H1 (cell line): ENCODE measurements around the gene CPLANE1. TPM values are rescaled to one million over a fixed set of nuclear protein-coding genes. Genes with fewer than 3 reads are reported as not detected.

Experiments
- CTCF ChIA-PET: fragments of 300-600 bp; sonication (Branson Sonifier 250); formaldehyde crosslinking; loops from one replicate; lab custom pipeline; 2021; ENCODE audit not compliant: partially characterized antibody; lab: Charles Lee
- POLR2A ChIA-PET: fragments of 300-600 bp; sonication (Branson Sonifier 250); formaldehyde crosslinking; loops from one replicate; lab custom pipeline; 2021; ENCODE audit warnings: inconsistent platforms; ENCODE audit not compliant: partially characterized antibody; lab: Charles Lee
- DNase-seq, 2 experiments: peaks; one replicate each; pipeline versions ENCODE4 v3.0.0 to v3.0.0-alpha.2; 2010 to 2022; ENCODE audit warnings: low spot score in 2 of 2, low read depth in 1 of 2, mixed read lengths in 1 of 2
- FAIRE-seq: peaks from 2 replicates; lab custom pipeline; 2011; peaks lifted over from hg19 to GRCh38; lab: Jason Lieb, UNC
- H2AFZ ChIP-seq: 2 replicates; pipeline ENCODE4 v1.8.1; 2012; ENCODE audit warnings: low read length, inconsistent platforms
- H2AK5ac ChIP-seq: 2 replicates; pipeline ENCODE4 v1.6.1; 2013; ENCODE audit warnings: low read depth, low read length
- H2BK120ac ChIP-seq: replicated peaks from 2 replicates; pipeline ENCODE3; 2013; ENCODE audit warnings: low read depth, low read length, inconsistent platforms
- H2BK12ac ChIP-seq: 2 replicates; pipeline ENCODE4 v1.6.1; 2013; ENCODE audit warnings: low read depth, low read length
- H2BK15ac ChIP-seq: 2 replicates; pipeline ENCODE4 v1.6.1; 2013; ENCODE audit warnings: low read length
- H2BK20ac ChIP-seq: 2 replicates; pipeline ENCODE4 v1.6.1; 2013; ENCODE audit warnings: low read length
- H2BK5ac ChIP-seq: 2 replicates; pipeline ENCODE4 v1.6.1; 2013; ENCODE audit warnings: low read depth, low read length
- H3K14ac ChIP-seq: 2 replicates; pipeline ENCODE4 v1.6.1; 2013; ENCODE audit warnings: inconsistent platforms; ENCODE audit not compliant: insufficient read length
- H3K18ac ChIP-seq: 2 replicates; pipeline ENCODE4 v1.6.1; 2013; ENCODE audit warnings: low read length; ENCODE audit errors: extremely low read depth
- H3K23ac ChIP-seq: 2 replicates; pipeline ENCODE4 v1.6.1; 2013; ENCODE audit warnings: inconsistent platforms; ENCODE audit not compliant: insufficient read length
- H3K23me2 ChIP-seq: 2 replicates; pipeline ENCODE4 v1.6.1; 2013; ENCODE audit warnings: low read depth, low read length
- H3K27ac ChIP-seq: 2 replicates; pipeline ENCODE4 v1.6.1; 2011; ENCODE audit warnings: low read depth, low read length, inconsistent platforms
- H3K27me3 ChIP-seq, 4 experiments: replicated peaks in 1 of 4; 1 replicate in 1 of 4; 2 replicates in 3 of 4; pipeline versions ENCODE4 v1.6.1 to v1.8.1; 2011 to 2013; ENCODE audit warnings: low read length in 3 of 4, mild to moderate bottlenecking in 3 of 4, inconsistent platforms in 2 of 4, mixed read lengths in 2 of 4, moderate library complexity in 1 of 4; ENCODE audit not compliant: control insufficient read depth in 3 of 4, insufficient read depth in 3 of 4; ENCODE audit errors: extremely low read depth in 1 of 4
- H3K36me3 ChIP-seq, 4 experiments: 2 replicates each; pipeline versions ENCODE4 v1.6.1 to v1.8.1; 2011 to 2013; ENCODE audit warnings: mild to moderate bottlenecking in 4 of 4, low read length in 3 of 4, moderate library complexity in 2 of 4, control low read depth in 1 of 4, inconsistent platforms in 1 of 4; ENCODE audit not compliant: insufficient read depth in 4 of 4, control insufficient read depth in 2 of 4
- H3K4ac ChIP-seq: replicated peaks from 2 replicates; pipeline ENCODE3; 2013; ENCODE audit warnings: low read length, low read depth, mixed read lengths, inconsistent platforms; ENCODE audit not compliant: insufficient read length
- H3K4me1 ChIP-seq, 4 experiments: replicated peaks in 1 of 4; 1 replicate in 1 of 4; 2 replicates in 3 of 4; pipeline versions ENCODE4 v1.6.1 to v1.8.1; 2011 to 2013; ENCODE audit warnings: low read length in 3 of 4, inconsistent platforms in 2 of 4, mixed read lengths in 1 of 4; ENCODE audit not compliant: insufficient read depth in 4 of 4, control insufficient read depth in 3 of 4
- H3K4me2 ChIP-seq, 2 experiments: 2 replicates each; pipeline versions ENCODE4 v1.6.1 to v1.8.1; 2011 to 2013; ENCODE audit warnings: low read depth in 2 of 2, low read length in 2 of 2, control low read depth in 1 of 2, inconsistent platforms in 1 of 2, mild to moderate bottlenecking in 1 of 2; ENCODE audit not compliant: insufficient read depth in 1 of 2
- H3K4me3 ChIP-seq, 4 experiments: fragments of 200-600, 300-600 bp in 1 of 4; sonication (generic), shearing (Covaris generic), sonication (Bioruptor Twin) in 1 of 4; 2 replicates each; pipeline versions ENCODE4 v1.5.1 to v1.8.1; 2011 to 2016; ENCODE audit warnings: low read length in 4 of 4, low read depth in 3 of 4, control low read depth in 2 of 4, inconsistent platforms in 2 of 4, mild to moderate bottlenecking in 2 of 4, mixed read lengths in 1 of 4, moderate library complexity in 1 of 4; ENCODE audit not compliant: insufficient read depth in 2 of 4; ENCODE audit errors: extremely low read depth in 1 of 4
- H3K56ac ChIP-seq: replicated peaks from 2 replicates; pipeline ENCODE3; 2013; ENCODE audit warnings: low read depth, mild to moderate bottlenecking, mixed read lengths, low read length, inconsistent platforms; ENCODE audit not compliant: insufficient read length
- H3K79me1 ChIP-seq: 2 replicates; pipeline ENCODE4 v1.6.1; 2013; ENCODE audit warnings: low read depth, low read length, control low read depth
- H3K79me2 ChIP-seq, 2 experiments: 2 replicates each; pipeline versions ENCODE4 v1.6.1 to v1.8.1; 2012 to 2013; ENCODE audit warnings: low read length in 2 of 2, mild to moderate bottlenecking in 2 of 2, inconsistent platforms in 1 of 2; ENCODE audit not compliant: insufficient read depth in 2 of 2, control insufficient read depth in 1 of 2
- H3K9ac ChIP-seq, 4 experiments: replicated peaks in 1 of 4; 1 replicate in 1 of 4; 2 replicates in 3 of 4; pipeline versions ENCODE4 v1.6.1 to v1.8.1; 2011 to 2013; ENCODE audit warnings: low read depth in 3 of 4, low read length in 3 of 4, control low read depth in 2 of 4, mild to moderate bottlenecking in 2 of 4, moderate library complexity in 2 of 4, inconsistent platforms in 1 of 4; ENCODE audit errors: extremely low read depth in 1 of 4
- H3K9me3 ChIP-seq, 2 experiments: 2 replicates each; pipeline versions ENCODE4 v1.6.1 to v1.8.1; 2012 to 2013; ENCODE audit warnings: mild to moderate bottlenecking in 2 of 2, moderate library complexity in 2 of 2, control low read depth in 1 of 2, inconsistent platforms in 1 of 2, low read depth in 1 of 2, low read length in 1 of 2, mixed read lengths in 1 of 2; ENCODE audit not compliant: insufficient read depth in 2 of 2
- H4K20me1 ChIP-seq, 2 experiments: replicated peaks in 1 of 2; 2 replicates each; pipeline versions ENCODE3 to v1.8.1; 2011 to 2013; ENCODE audit warnings: inconsistent platforms in 2 of 2, low read length in 2 of 2, mild to moderate bottlenecking in 1 of 2; ENCODE audit not compliant: insufficient read depth in 2 of 2, control insufficient read depth in 1 of 2
- H4K5ac ChIP-seq: 2 replicates; pipeline ENCODE4 v1.6.1; 2013; ENCODE audit warnings: low read length, low read depth, mixed read lengths, inconsistent platforms; ENCODE audit not compliant: insufficient read length
- H4K8ac ChIP-seq: 2 replicates; pipeline ENCODE4 v1.8.0; 2013; ENCODE audit warnings: mild to moderate bottlenecking, moderate library complexity, low read length, inconsistent platforms; ENCODE audit not compliant: insufficient read depth; ENCODE audit errors: extremely low read depth
- H4K91ac ChIP-seq: replicated peaks from 2 replicates; pipeline ENCODE3; 2013; ENCODE audit warnings: low read length, mixed read lengths, inconsistent platforms; ENCODE audit not compliant: insufficient read length
- JUN ChIP-seq: IDR thresholded peaks from 2 replicates; pipeline ENCODE4 v1.6.1; 2011; ENCODE audit warnings: low read depth, mild to moderate bottlenecking, improper control_type of control experiment, low read length
- KDM4A ChIP-seq: IDR thresholded peaks from one replicate; pipeline ENCODE4 v1.7.1; 2012; ENCODE audit warnings: low read depth, mild to moderate bottlenecking, moderate library complexity, low read length, inconsistent platforms; ENCODE audit not compliant: severe bottlenecking
- SP1 ChIP-seq: IDR thresholded peaks from 2 replicates; pipeline ENCODE4 v1.6.1; 2011; ENCODE audit warnings: low read depth, low read length
- SRF ChIP-seq: IDR thresholded peaks from 2 replicates; pipeline ENCODE4 v1.6.1; 2011; ENCODE audit warnings: mild to moderate bottlenecking, low read depth, low read length, moderate library complexity
- TEAD4 ChIP-seq: IDR thresholded peaks from 2 replicates; pipeline ENCODE4 v1.6.1; 2012; ENCODE audit warnings: low read depth, low read length, inconsistent platforms, mixed read lengths
- WGBS, 2 experiments: shearing (Covaris generic) in 1 of 2; methylation state at CpG; one replicate each; pipeline versions ENCODE4 v1.1.6 to v1.1.7; 2013 to 2015; ENCODE audit warnings: low lambda C conversion rate in 2 of 2, mixed read lengths in 2 of 2, inconsistent platforms in 1 of 2, low coverage in 1 of 2, missing lambda C conversion rate in 1 of 2; ENCODE audit not compliant: insufficient replicate concordance in 2 of 2, insufficient coverage in 1 of 2, insufficient read length in 1 of 2; ENCODE audit errors: extremely low coverage in 1 of 2, missing lambda C conversion rate in 1 of 2; 5-methylcytosine and 5-hydroxymethylcytosine counted together
- polyA plus RNA-seq, 7 experiments: library from polyadenylated mRNA; depleted of rRNA in 3 of 7; stranded (reverse) in 5 of 7; unstranded in 2 of 7; fragments of >200 nt in 5 of 7; fragments of 200-250 nt in 2 of 7; gene quantifications; 1 replicate in 5 of 7; 2 replicates in 1 of 7; 4 replicates in 1 of 7; pipeline versions ENCODE4 v1.2.1 to v1.2.3, GENCODE V29; 2011 to 2013; ENCODE audit warnings: missing spikeins in 2 of 7, mixed read lengths in 2 of 7
- total RNA-seq: library from RNA; stranded (reverse); fragmentation: NEBNext Ultra II Directional; extraction: Animal tissue kit (Norgen Biotek cat#: 25700); gene quantifications from 2 replicates; pipeline ENCODE4 v1.2.1, GENCODE V29; 2021

CPLANE1 gene
- total and polyA plus RNA-seq, 2 of the 8 experiments (the other 6 are each of a cell fraction or from before 2014, with no cell fraction given): 2.2 to 8.8 TPM

- no peak overlapping the region for H3K4me3 ChIP-seq
- no peak overlapping the region for H3K4ac ChIP-seq
- no peak overlapping the region for H4K91ac ChIP-seq
- H3K4me1 ChIP-seq: no peaks in the 10 kb centered on the region
- no peak overlapping the region for H2AFZ ChIP-seq
- H3K79me2 ChIP-seq: no peaks in the 10 kb centered on the region
- no peak overlapping the region for H3K56ac ChIP-seq
- no peak overlapping the region for H3K18ac ChIP-seq
- POLR2A ChIA-PET: interaction anchor here (1.1 to 1.2 kb wide), 2 partner anchors 17 to 22 kb away, joined by 3 read pairs; no protein-coding TSS in a partner anchor
- no peak overlapping the region for H3K23ac ChIP-seq
- DNase-seq (no peak), FAIRE-seq (no peak)
- H3K4me2 ChIP-seq: no peak overlapping the region
- H4K20me1 ChIP-seq: no peaks in the 10 kb centered on the region
- no peak overlapping the region for H2BK5ac ChIP-seq
- WGBS, 2 experiments: 94% methylated on average over 1 of the region's 1 CpG; no CpG with 5 or more reads in 1 of the 2 experiments
- no peak overlapping the region for H2BK120ac ChIP-seq
- H2BK12ac ChIP-seq: no peak overlapping the region
- no peaks in the 10 kb centered on the region for H3K27me3 ChIP-seq
- H4K8ac ChIP-seq: no peak overlapping the region
- H2AK5ac ChIP-seq: no peak overlapping the region
- no peaks in the 10 kb centered on the region for H3K36me3 ChIP-seq
- H2BK20ac ChIP-seq: no peak overlapping the region
- no peak overlapping the region for H2BK15ac ChIP-seq
- CTCF ChIA-PET: interaction anchor here (0.9 kb wide), 1 partner anchor 23 kb away, joined by 3 read pairs; no protein-coding TSS in a partner anchor
- TF ChIP-seq SP1 (0 out of 2 replicates have a peak, but pooled peaks have one; percentile 12), JUN (no peak), TEAD4 (peak; percentile 92), SRF (no peak), KDM4A (no peak)
- H3K23me2 ChIP-seq: no peaks in the 10 kb centered on the region
- H3K9me3 ChIP-seq: peaks cover 2 to 3% of the 10 kb centered on the region in 2 experiments; a peak in 1 of 4 replicates
- H3K79me1 ChIP-seq: no peaks in the 10 kb centered on the region
- H3K27ac ChIP-seq: no peak overlapping the region
- H3K9ac ChIP-seq: no peak overlapping the region
- no peak overlapping the region for H4K5ac ChIP-seq
- H3K14ac ChIP-seq: no peak overlapping the region
These were observed 23.3 kb upstream of the CPLANE1 start for GRCh38 chr5:37272511-37272910.
